Activated CD4-positive, alpha-beta T cell treated with anti-CD3 and anti-CD28 coated beads, Interleukin-2, amount 10 ng/mL, durations not matched to agents 7 days and 5 days (primary cell): ENCODE data around the gene CPO. TPM values are rescaled to one million over a fixed set of nuclear protein-coding genes. Genes with fewer than 3 reads are reported as not detected.

ENCODE experiments used
- CTCF ChIA-PET: fragments of 350-600 bp; sonication (Branson Sonifier 250); formaldehyde crosslinking; loops from one replicate; lab custom pipeline; 2021; ENCODE audit warnings: antibody characterized with exemption; lab: Charles Lee
- POLR2A ChIA-PET: fragments of 350-600 bp; sonication (Branson Sonifier 250); formaldehyde crosslinking; loops from one replicate; lab custom pipeline; 2021; ENCODE audit warnings: antibody characterized with exemption; lab: Charles Lee
- DNase-seq: peaks from one replicate; pipeline ENCODE4 v3.0.0-alpha.2; 2020
- H3K27ac Mint-ChIP-seq: one replicate; pipeline ENCODE4 v1.8.0; 2021; ENCODE audit warnings: mild to moderate bottlenecking, moderate library complexity, mixed read lengths
- H3K27me3 Mint-ChIP-seq: one replicate; pipeline ENCODE4 v1.8.0; 2021; ENCODE audit warnings: mixed read lengths
- H3K36me3 Mint-ChIP-seq: one replicate; pipeline ENCODE4 v1.8.0; 2021; ENCODE audit warnings: low read depth, mixed read lengths
- H3K4me1 Mint-ChIP-seq: one replicate; pipeline ENCODE4 v1.8.0; 2021; ENCODE audit warnings: mixed read lengths
- H3K4me3 Mint-ChIP-seq: one replicate; pipeline ENCODE4 v1.8.0; 2021; ENCODE audit warnings: mild to moderate bottlenecking, moderate library complexity, mixed read lengths
- H3K9me3 Mint-ChIP-seq: one replicate; pipeline ENCODE4 v1.8.0; 2021; ENCODE audit warnings: mixed read lengths
- total RNA-seq, 2 experiments: library from RNA; stranded (reverse); gene quantifications; one replicate each; pipeline ENCODE4 v1.2.3, GENCODE V29; 2021

Gene CPO
- total RNA-seq: not detected

GRCh38 chr2:206939340-206939739 is at the start of gene CPO:
Gene CPO, plus strand, starts transcription at chr2:206939518. Its CDS starts 82 bp downstream, at chr2:206939600.
- Mint-ChIP-seq H3K36me3 (no peaks in the 10 kb centered on the region), H3K27me3 (peaks cover 2% of the 10 kb centered on the region), H3K4me1 (no peaks in the 10 kb centered on the region), H3K27ac (no peak within 1 kb of the TSS), H3K9me3 (no peaks in the 10 kb centered on the region), H3K4me3 (no peak within 1 kb of the TSS)
- no peak for DNase-seq
- CTCF ChIA-PET: no interaction called here
- POLR2A ChIA-PET: no interaction called here

- Mint-ChIP-seq H3K36me3 (peaks cover 1% of the 10 kb centered on the region), H3K4me1 (no peaks in the 10 kb centered on the region), H3K27me3 (no peaks in the 10 kb centered on the region), H3K9me3 (no peaks in the 10 kb centered on the region), H3K4me3 (no peak overlapping the region), H3K27ac (no peak overlapping the region)
- POLR2A ChIA-PET: no interaction called here
- DNase-seq: no peak
- CTCF ChIA-PET: no interaction called here
These were observed 49.1 kb upstream of the CPO start for GRCh38 chr2:206890179-206890578.

DNA sequence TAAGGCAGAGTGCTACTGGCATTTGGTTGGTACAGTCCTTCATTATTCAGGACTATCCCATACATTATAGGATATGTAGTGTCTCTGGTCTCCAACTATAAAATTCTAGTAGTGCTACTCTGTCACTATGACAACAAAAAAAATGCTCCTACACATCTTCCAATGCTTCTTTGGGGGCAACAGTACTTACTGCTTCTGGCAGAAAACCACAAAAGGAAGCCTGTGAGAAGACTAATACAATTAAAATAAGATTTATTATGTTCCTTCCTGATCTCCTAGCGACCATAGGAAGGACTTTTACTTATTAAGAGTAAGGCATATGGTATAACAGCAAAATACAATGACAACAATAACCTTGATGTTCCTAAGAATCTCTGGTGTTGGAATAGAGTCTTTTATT is 48.4 kb upstream of the CPO start:
- Mint-ChIP-seq H3K4me3 (no peak overlapping the region), H3K9me3 (no peaks in the 10 kb centered on the region)
- POLR2A ChIA-PET: no interaction called here

GRCh38 chr2:206915121-206915520 is 24.2 kb upstream of the CPO start:
- H3K4me1 Mint-ChIP-seq: no peaks in the 10 kb centered on the region
- H3K27me3 Mint-ChIP-seq: no peaks in the 10 kb centered on the region
- DNase-seq: no peak
- no peak overlapping the region for H3K27ac Mint-ChIP-seq
- ChIA-PET CTCF (no interaction called here), POLR2A (no interaction called here)
- H3K9me3 Mint-ChIP-seq: no peaks in the 10 kb centered on the region
- H3K36me3 Mint-ChIP-seq: no peaks in the 10 kb centered on the region
- no peak overlapping the region for H3K4me3 Mint-ChIP-seq

More for the DNA sequence above, 48.4 kb upstream of the CPO start:
- CTCF ChIA-PET: no interaction called here
- no peak for DNase-seq
- Mint-ChIP-seq H3K27ac (no peak overlapping the region), H3K36me3 (peaks cover 1% of the 10 kb centered on the region), H3K4me1 (no peaks in the 10 kb centered on the region), H3K27me3 (no peaks in the 10 kb centered on the region)

- Mint-ChIP-seq H3K4me1 (no peaks in the 10 kb centered on the region), H3K27me3 (no peaks in the 10 kb centered on the region), H3K9me3 (no peaks in the 10 kb centered on the region), H3K4me3 (no peak overlapping the region), H3K27ac (no peak overlapping the region), H3K36me3 (no peaks in the 10 kb centered on the region)
- CTCF ChIA-PET: no interaction called here
- DNase-seq: no peak
- POLR2A ChIA-PET: no interaction called here
These were observed 21.1 kb upstream of the CPO start for GRCh38 chr2:206918263-206918662.

GRCh38 chr2:206920310-206920709 is 19.0 kb upstream of the CPO start:
- no peaks in the 10 kb centered on the region for H3K36me3 Mint-ChIP-seq
- POLR2A ChIA-PET: no interaction called here

GRCh38 chr2:206920951-206921350 is 18.4 kb upstream of the CPO start:
- H3K27ac Mint-ChIP-seq: no peak overlapping the region
- no peaks in the 10 kb centered on the region for H3K36me3 Mint-ChIP-seq
- DNase-seq: no peak
- ChIA-PET CTCF (interaction anchor here (1.0 kb wide), 1 partner anchor 30 kb away, joined by 3 read pairs; no protein-coding TSS in a partner anchor), POLR2A (no interaction called here)
- H3K27me3 Mint-ChIP-seq: no peaks in the 10 kb centered on the region
- no peaks in the 10 kb centered on the region for H3K4me1 Mint-ChIP-seq
- no peak overlapping the region for H3K4me3 Mint-ChIP-seq
- no peaks in the 10 kb centered on the region for H3K9me3 Mint-ChIP-seq

More at GRCh38 chr2:206920310-206920709, 19.0 kb upstream of the CPO start:
- H3K27ac Mint-ChIP-seq: no peak overlapping the region
- no peaks in the 10 kb centered on the region for H3K9me3 Mint-ChIP-seq
- no peak for DNase-seq
- no peaks in the 10 kb centered on the region for H3K27me3 Mint-ChIP-seq
- no peaks in the 10 kb centered on the region for H3K4me1 Mint-ChIP-seq
- H3K4me3 Mint-ChIP-seq: no peak overlapping the region
- CTCF ChIA-PET: interaction anchor here (0.5 kb wide), 1 partner anchor 194 kb away, joined by 3 read pairs; no protein-coding TSS in a partner anchor

DNA sequence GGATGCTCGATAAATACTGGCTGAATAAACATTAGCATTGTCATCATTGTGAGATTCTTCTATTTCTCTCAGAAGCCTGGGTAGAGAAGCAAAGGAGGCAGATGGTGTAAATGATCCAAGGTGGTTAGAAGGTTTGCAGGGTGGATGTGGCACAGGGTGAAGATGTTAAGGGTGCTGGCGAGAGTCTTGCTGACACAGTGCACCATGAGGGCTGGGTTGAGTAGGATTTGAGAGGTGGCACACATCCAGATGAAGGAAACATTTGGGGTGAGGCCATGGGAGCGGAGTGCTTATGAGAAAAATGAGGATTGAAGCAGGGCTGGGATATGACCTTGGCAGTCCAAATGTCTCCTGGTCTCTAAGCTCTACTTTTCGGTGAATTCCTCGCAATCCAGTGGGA is 17.8 kb upstream of the CPO start:
- Mint-ChIP-seq H3K4me3 (no peak overlapping the region), H3K9me3 (no peaks in the 10 kb centered on the region), H3K36me3 (no peaks in the 10 kb centered on the region), H3K27ac (no peak overlapping the region), H3K27me3 (no peaks in the 10 kb centered on the region), H3K4me1 (no peaks in the 10 kb centered on the region)
- ChIA-PET POLR2A (no interaction called here), CTCF (interaction anchor here (1.0 kb wide), 1 partner anchor 30 kb away, joined by 3 read pairs; no protein-coding TSS in a partner anchor)
- DNase-seq: no peak

- Mint-ChIP-seq H3K27me3 (peaks cover 2% of the 10 kb centered on the region), H3K36me3 (no peaks in the 10 kb centered on the region), H3K9me3 (no peaks in the 10 kb centered on the region), H3K4me3 (no peak overlapping the region), H3K27ac (no peak overlapping the region), H3K4me1 (no peaks in the 10 kb centered on the region)
- DNase-seq: no peak
- ChIA-PET POLR2A (no interaction called here), CTCF (interaction anchor here (1.0 kb wide), 1 partner anchor 33 kb away, joined by 4 read pairs; no protein-coding TSS in a partner anchor)
These were observed 3.1 kb upstream of the CPO start for GRCh38 chr2:206935991-206936842.

- Mint-ChIP-seq H3K27ac (no peak overlapping the region), H3K9me3 (no peaks in the 10 kb centered on the region), H3K27me3 (peaks cover 2% of the 10 kb centered on the region), H3K4me1 (no peaks in the 10 kb centered on the region), H3K36me3 (no peaks in the 10 kb centered on the region), H3K4me3 (no peak overlapping the region)
- no peak for DNase-seq
- ChIA-PET CTCF (no interaction called here), POLR2A (no interaction called here)
These were observed 2.5 kb upstream of the CPO start for GRCh38 chr2:206936843-206937230.

DNA sequence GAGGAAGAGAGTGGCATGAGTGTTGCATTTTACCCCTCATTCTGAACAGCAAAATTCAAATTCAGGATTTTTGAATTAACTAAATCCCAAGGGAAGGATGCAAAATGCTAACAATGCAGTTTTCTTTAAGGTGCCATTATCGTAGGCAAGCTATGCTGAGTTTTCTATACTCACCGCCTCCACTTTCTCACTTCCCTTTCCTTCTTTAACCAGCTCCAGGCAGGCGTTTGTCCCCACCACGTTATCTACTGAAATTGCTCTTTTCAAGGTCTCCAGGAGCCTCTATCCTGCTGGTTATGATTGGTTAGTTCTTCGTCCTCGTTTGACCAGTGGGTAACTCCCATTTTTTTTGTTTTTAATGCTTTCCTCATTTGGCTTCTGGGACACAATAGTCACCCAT is 1.8 kb upstream of the CPO start:
- no peak overlapping the region for H3K27ac Mint-ChIP-seq
- DNase-seq: no peak
- H3K27me3 Mint-ChIP-seq: peaks cover 2% of the 10 kb centered on the region
- no peak overlapping the region for H3K4me3 Mint-ChIP-seq
- no peaks in the 10 kb centered on the region for H3K9me3 Mint-ChIP-seq
- ChIA-PET POLR2A (no interaction called here), CTCF (no interaction called here)
- H3K36me3 Mint-ChIP-seq: no peaks in the 10 kb centered on the region
- no peaks in the 10 kb centered on the region for H3K4me1 Mint-ChIP-seq

DNA sequence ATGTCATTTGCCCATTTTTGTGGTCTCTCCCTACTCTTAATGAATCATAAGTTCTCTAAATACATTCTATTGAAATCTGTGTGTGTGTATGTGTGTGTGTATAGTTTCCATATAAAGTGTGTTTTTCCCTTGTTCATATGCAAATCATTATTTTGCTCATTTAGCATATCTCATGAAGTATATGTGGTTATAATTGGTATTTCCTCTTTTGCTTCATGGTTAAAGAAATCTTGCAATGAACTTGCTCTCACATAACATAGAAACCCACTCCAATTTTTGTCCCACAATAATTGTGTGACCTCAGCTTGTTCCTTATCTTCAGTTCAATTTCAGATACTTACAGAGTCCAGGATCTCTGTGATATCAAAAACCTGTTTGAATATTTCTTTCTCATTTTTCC is 1.2 kb downstream of the CPO start:
- no peaks in the 10 kb centered on the region for H3K9me3 Mint-ChIP-seq
- ChIA-PET POLR2A (no interaction called here), CTCF (no interaction called here)

GRCh38 chr2:206942592-206943478 is 3.5 kb downstream of the CPO start:
- no peaks in the 10 kb centered on the region for H3K36me3 Mint-ChIP-seq

More for the DNA sequence above, 1.2 kb downstream of the CPO start:
- no peak for DNase-seq
- H3K4me3 Mint-ChIP-seq: no peak overlapping the region
- H3K27ac Mint-ChIP-seq: no peak overlapping the region
- H3K27me3 Mint-ChIP-seq: peaks cover 2% of the 10 kb centered on the region
- H3K4me1 Mint-ChIP-seq: no peaks in the 10 kb centered on the region
- no peaks in the 10 kb centered on the region for H3K36me3 Mint-ChIP-seq

More at GRCh38 chr2:206942592-206943478, 3.5 kb downstream of the CPO start:
- peaks cover 8% of the 10 kb centered on the region for H3K27me3 Mint-ChIP-seq
- H3K4me3 Mint-ChIP-seq: no peak overlapping the region
- H3K27ac Mint-ChIP-seq: no peak overlapping the region
- H3K4me1 Mint-ChIP-seq: no peaks in the 10 kb centered on the region
- CTCF ChIA-PET: interaction anchor here (0.6 kb wide), 1 partner anchor 977 kb away, joined by 3 read pairs; no protein-coding TSS in a partner anchor
- POLR2A ChIA-PET: no interaction called here
- DNase-seq: no peak
- peaks cover 2% of the 10 kb centered on the region for H3K9me3 Mint-ChIP-seq
